Measurements from ENCODE around the gene OR52B6.
"Not testable (repeated sequence)": the region's sequence is repeated elsewhere in the genome, so short reads cannot be mapped to it uniquely, and the experiment has no call there.

Gene OR52B6

GRCh38 chr11:5600374-5600851 lies 19.7 kb downstream of the OR52B6 start:
- H3K4me3 ChIP-seq (ENCODE audit: low read depth, low read length): no peak overlapping the region

GRCh38 chr11:5602791-5603190 lies 22.1 kb downstream of the OR52B6 start:
- not testable (repeated sequence) for H3K9me3 ChIP-seq (ENCODE audit: control insufficient read depth, insufficient read depth, low read length); H3K9ac ChIP-seq (ENCODE audit: low read depth, low read length); H3K4me1 ChIP-seq (ENCODE audit: control insufficient read depth, insufficient read depth, low read length); H3K4me3 ChIP-seq (ENCODE audit: low read depth, low read length); H3K27me3 ChIP-seq (ENCODE audit: control insufficient read depth, insufficient read depth, low read length)
- H3K36me3 ChIP-seq (ENCODE audit: control insufficient read depth, insufficient read depth, low read length): peaks cover 23% of the 10 kb centered on the region

More at GRCh38 chr11:5600374-5600851, 19.7 kb downstream of the OR52B6 start:
- Histone ChIP-seq H3K4me1 (ENCODE audit: control insufficient read depth, insufficient read depth, low read length) (peaks cover 8% of the 10 kb centered on the region), H3K27me3 (ENCODE audit: control insufficient read depth, insufficient read depth, low read length) (no peaks in the 10 kb centered on the region), H3K36me3 (ENCODE audit: control insufficient read depth, insufficient read depth, low read length) (peaks cover 7% of the 10 kb centered on the region), H3K9ac (ENCODE audit: low read depth, low read length) (no peak overlapping the region), H3K9me3 (ENCODE audit: control insufficient read depth, insufficient read depth, low read length) (no peaks in the 10 kb centered on the region)

- Histone ChIP-seq H3K27me3 (ENCODE audit: control insufficient read depth, insufficient read depth, low read length) (no peaks in the 10 kb centered on the region), H3K9me3 (ENCODE audit: control insufficient read depth, insufficient read depth, low read length) (no peaks in the 10 kb centered on the region), H3K4me1 (ENCODE audit: control insufficient read depth, insufficient read depth, low read length) (peaks cover 5% of the 10 kb centered on the region), H3K4me3 (ENCODE audit: low read depth, low read length) (no peak overlapping the region), H3K36me3 (ENCODE audit: control insufficient read depth, insufficient read depth, low read length) (peaks cover 28% of the 10 kb centered on the region), H3K9ac (ENCODE audit: low read depth, low read length) (no peak overlapping the region)
These were observed 22.6 kb downstream of the OR52B6 start for GRCh38 chr11:5603326-5603725.

GRCh38 chr11:5604896-5605295 lies 24.2 kb downstream of the OR52B6 start:
- H3K4me3 ChIP-seq (ENCODE audit: low read depth, low read length): no peak overlapping the region
- no peaks in the 10 kb centered on the region for H3K9me3 ChIP-seq (ENCODE audit: control insufficient read depth, insufficient read depth, low read length)
- H3K4me1 ChIP-seq (ENCODE audit: control insufficient read depth, insufficient read depth, low read length): no peaks in the 10 kb centered on the region
- H3K36me3 ChIP-seq (ENCODE audit: control insufficient read depth, insufficient read depth, low read length): peaks cover 29% of the 10 kb centered on the region
- no peak overlapping the region for H3K9ac ChIP-seq (ENCODE audit: low read depth, low read length)
- H3K27me3 ChIP-seq (ENCODE audit: control insufficient read depth, insufficient read depth, low read length): no peaks in the 10 kb centered on the region

GRCh38 chr11:5605849-5606248 lies 25.2 kb downstream of the OR52B6 start:
- Histone ChIP-seq H3K4me1 (ENCODE audit: control insufficient read depth, insufficient read depth, low read length) (no peaks in the 10 kb centered on the region), H3K36me3 (ENCODE audit: control insufficient read depth, insufficient read depth, low read length) (peaks cover 29% of the 10 kb centered on the region), H3K9me3 (ENCODE audit: control insufficient read depth, insufficient read depth, low read length) (no peaks in the 10 kb centered on the region), H3K9ac (ENCODE audit: low read depth, low read length) (no peak overlapping the region), H3K4me3 (ENCODE audit: low read depth, low read length) (no peak overlapping the region), H3K27me3 (ENCODE audit: control insufficient read depth, insufficient read depth, low read length) (no peaks in the 10 kb centered on the region)

- no peaks in the 10 kb centered on the region for H3K4me1 ChIP-seq (ENCODE audit: control insufficient read depth, insufficient read depth, low read length)
- H3K36me3 ChIP-seq (ENCODE audit: control insufficient read depth, insufficient read depth, low read length): peaks cover 29% of the 10 kb centered on the region
- H3K27me3 ChIP-seq (ENCODE audit: control insufficient read depth, insufficient read depth, low read length): no peaks in the 10 kb centered on the region
- H3K9me3 ChIP-seq (ENCODE audit: control insufficient read depth, insufficient read depth, low read length): no peaks in the 10 kb centered on the region
- no peak overlapping the region for H3K4me3 ChIP-seq (ENCODE audit: low read depth, low read length)
- no peak overlapping the region for H3K9ac ChIP-seq (ENCODE audit: low read depth, low read length)
These were observed 28.1 kb downstream of the OR52B6 start for GRCh38 chr11:5608808-5609207.

- H3K27me3 ChIP-seq (ENCODE audit: control insufficient read depth, insufficient read depth, low read length): no peaks in the 10 kb centered on the region
- peaks cover 25% of the 10 kb centered on the region for H3K36me3 ChIP-seq (ENCODE audit: control insufficient read depth, insufficient read depth, low read length)
- no peak overlapping the region for H3K9ac ChIP-seq (ENCODE audit: low read depth, low read length)
- H3K4me1 ChIP-seq (ENCODE audit: control insufficient read depth, insufficient read depth, low read length): no peaks in the 10 kb centered on the region
- no peaks in the 10 kb centered on the region for H3K9me3 ChIP-seq (ENCODE audit: control insufficient read depth, insufficient read depth, low read length)
- no peak overlapping the region for H3K4me3 ChIP-seq (ENCODE audit: low read depth, low read length)
These were observed 29.8 kb downstream of the OR52B6 start for GRCh38 chr11:5610446-5610845.

- H3K4me1 ChIP-seq (ENCODE audit: control insufficient read depth, insufficient read depth, low read length): no peaks in the 10 kb centered on the region
- H3K27me3 ChIP-seq (ENCODE audit: control insufficient read depth, insufficient read depth, low read length): no peaks in the 10 kb centered on the region
- H3K4me3 ChIP-seq (ENCODE audit: low read depth, low read length): no peak overlapping the region
- H3K36me3 ChIP-seq (ENCODE audit: control insufficient read depth, insufficient read depth, low read length): peaks cover 14% of the 10 kb centered on the region
- H3K9ac ChIP-seq (ENCODE audit: low read depth, low read length): no peak overlapping the region
- no peaks in the 10 kb centered on the region for H3K9me3 ChIP-seq (ENCODE audit: control insufficient read depth, insufficient read depth, low read length)
These were observed 30.9 kb downstream of the OR52B6 start for GRCh38 chr11:5611627-5612026.

GRCh38 chr11:5618807-5619206 lies 38.1 kb downstream of the OR52B6 start:
- H3K9me3 ChIP-seq (ENCODE audit: control insufficient read depth, insufficient read depth, low read length): no peaks in the 10 kb centered on the region
- no peak overlapping the region for H3K9ac ChIP-seq (ENCODE audit: low read depth, low read length)
- peaks cover 9% of the 10 kb centered on the region for H3K4me1 ChIP-seq (ENCODE audit: control insufficient read depth, insufficient read depth, low read length)
- no peak overlapping the region for H3K4me3 ChIP-seq (ENCODE audit: low read depth, low read length)
- no peaks in the 10 kb centered on the region for H3K27me3 ChIP-seq (ENCODE audit: control insufficient read depth, insufficient read depth, low read length)
- H3K36me3 ChIP-seq (ENCODE audit: control insufficient read depth, insufficient read depth, low read length): no peaks in the 10 kb centered on the region

- H3K4me3 ChIP-seq (ENCODE audit: low read depth, low read length): no peak overlapping the region
- peaks cover 13% of the 10 kb centered on the region for H3K4me1 ChIP-seq (ENCODE audit: control insufficient read depth, insufficient read depth, low read length)
- no peak overlapping the region for H3K9ac ChIP-seq (ENCODE audit: low read depth, low read length)
- no peaks in the 10 kb centered on the region for H3K36me3 ChIP-seq (ENCODE audit: control insufficient read depth, insufficient read depth, low read length)
- H3K27me3 ChIP-seq (ENCODE audit: control insufficient read depth, insufficient read depth, low read length): no peaks in the 10 kb centered on the region
- H3K9me3 ChIP-seq (ENCODE audit: control insufficient read depth, insufficient read depth, low read length): no peaks in the 10 kb centered on the region
These were observed 40.2 kb downstream of the OR52B6 start for GRCh38 chr11:5620651-5621521.

- Histone ChIP-seq H3K4me1 (ENCODE audit: control insufficient read depth, insufficient read depth, low read length) (peaks cover 13% of the 10 kb centered on the region), H3K27me3 (ENCODE audit: control insufficient read depth, insufficient read depth, low read length) (no peaks in the 10 kb centered on the region), H3K36me3 (ENCODE audit: control insufficient read depth, insufficient read depth, low read length) (no peaks in the 10 kb centered on the region), H3K9ac (ENCODE audit: low read depth, low read length) (no peak overlapping the region), H3K4me3 (ENCODE audit: low read depth, low read length) (no peak overlapping the region), H3K9me3 (ENCODE audit: control insufficient read depth, insufficient read depth, low read length) (no peaks in the 10 kb centered on the region)
These were observed 40.9 kb downstream of the OR52B6 start for GRCh38 chr11:5621580-5621979.

- Histone ChIP-seq H3K9me3 (ENCODE audit: control insufficient read depth, insufficient read depth, low read length) (no peaks in the 10 kb centered on the region), H3K4me3 (ENCODE audit: low read depth, low read length) (no peak overlapping the region), H3K36me3 (ENCODE audit: control insufficient read depth, insufficient read depth, low read length) (no peaks in the 10 kb centered on the region), H3K4me1 (ENCODE audit: control insufficient read depth, insufficient read depth, low read length) (peaks cover 13% of the 10 kb centered on the region), H3K27me3 (ENCODE audit: control insufficient read depth, insufficient read depth, low read length) (no peaks in the 10 kb centered on the region), H3K9ac (ENCODE audit: low read depth, low read length) (no peak overlapping the region)
These were observed 42.1 kb downstream of the OR52B6 start for GRCh38 chr11:5622802-5623201.

All from iPS-15b (cell line).